ENCODE measurements around the gene RAMP1.

Gene RAMP1

GRCh38 chr2:237823544-237823943 is 35.9 kb upstream of the RAMP1 start:
- TF ChIP-seq, protein P1, sequence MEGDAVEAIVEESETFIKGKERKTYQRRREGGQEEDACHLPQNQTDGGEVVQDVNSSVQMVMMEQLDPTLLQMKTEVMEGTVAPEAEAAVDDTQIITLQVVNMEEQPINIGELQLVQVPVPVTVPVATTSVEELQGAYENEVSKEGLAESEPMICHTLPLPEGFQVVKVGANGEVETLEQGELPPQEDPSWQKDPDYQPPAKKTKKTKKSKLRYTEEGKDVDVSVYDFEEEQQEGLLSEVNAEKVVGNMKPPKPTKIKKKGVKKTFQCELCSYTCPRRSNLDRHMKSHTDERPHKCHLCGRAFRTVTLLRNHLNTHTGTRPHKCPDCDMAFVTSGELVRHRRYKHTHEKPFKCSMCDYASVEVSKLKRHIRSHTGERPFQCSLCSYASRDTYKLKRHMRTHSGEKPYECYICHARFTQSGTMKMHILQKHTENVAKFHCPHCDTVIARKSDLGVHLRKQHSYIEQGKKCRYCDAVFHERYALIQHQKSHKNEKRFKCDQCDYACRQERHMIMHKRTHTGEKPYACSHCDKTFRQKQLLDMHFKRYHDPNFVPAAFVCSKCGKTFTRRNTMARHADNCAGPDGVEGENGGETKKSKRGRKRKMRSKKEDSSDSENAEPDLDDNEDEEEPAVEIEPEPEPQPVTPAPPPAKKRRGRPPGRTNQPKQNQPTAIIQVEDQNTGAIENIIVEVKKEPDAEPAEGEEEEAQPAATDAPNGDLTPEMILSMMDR (IDR thresholded peaks at IDR 0.05; ENCODE audit: low read depth, low read length): no peak
- Histone ChIP-seq H3K4me3 (ENCODE audit: low read depth, low read length) (no peak overlapping the region), H3K27me3 (no peaks in the 10 kb centered on the region), H3K9me3 (no peaks in the 10 kb centered on the region), H3K4me1 (peaks cover 3% of the 10 kb centered on the region; the same call in 1 of the 2 replicates), H3K36me3 (no peaks in the 10 kb centered on the region)
- DNase-seq: no peak

DNA sequence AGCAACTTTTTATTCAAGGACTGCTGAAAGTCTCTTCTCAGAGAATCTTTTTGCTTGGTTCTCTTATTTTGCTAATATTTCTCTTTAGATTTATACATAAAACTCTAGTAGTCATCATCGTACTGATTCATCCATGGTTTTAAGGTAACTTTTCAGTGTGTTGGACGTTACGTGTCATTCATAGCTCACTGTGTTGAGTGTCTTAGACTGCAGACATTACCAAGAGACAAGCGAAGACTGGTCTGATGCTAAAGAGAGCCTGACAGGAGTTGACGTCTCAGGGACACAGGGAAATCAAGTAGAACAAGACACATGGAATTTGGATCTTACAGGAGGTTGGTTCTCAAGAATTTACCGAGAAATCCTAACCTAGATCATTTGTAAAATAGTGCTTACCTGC is 35.3 kb upstream of the RAMP1 start:
- TF ChIP-seq, protein P1 (IDR thresholded peaks at IDR 0.05; ENCODE audit: low read depth, low read length): no peak
- no peak for DNase-seq
- H3K27me3 ChIP-seq: no peaks in the 10 kb centered on the region
- no peak overlapping the region for H3K4me3 ChIP-seq (ENCODE audit: low read depth, low read length)
- H3K4me1 ChIP-seq: peaks cover 3% of the 10 kb centered on the region; the same call in 1 of the 2 replicates
- H3K9me3 ChIP-seq: no peaks in the 10 kb centered on the region
- no peaks in the 10 kb centered on the region for H3K36me3 ChIP-seq

- H3K36me3 ChIP-seq: no peaks in the 10 kb centered on the region
- TF ChIP-seq, protein P1 (IDR thresholded peaks at IDR 0.05; ENCODE audit: low read depth, low read length): no peak
- H3K27me3 ChIP-seq: no peaks in the 10 kb centered on the region
- no peaks in the 10 kb centered on the region for H3K4me1 ChIP-seq
- H3K9me3 ChIP-seq: no peaks in the 10 kb centered on the region
- DNase-seq: no peak
- H3K4me3 ChIP-seq (ENCODE audit: low read depth, low read length): no peak overlapping the region
Observed at GRCh38 chr2:237827421-237827987, 31.9 kb upstream of the RAMP1 start.

- Histone ChIP-seq H3K9me3 (no peaks in the 10 kb centered on the region), H3K4me1 (no peaks in the 10 kb centered on the region), H3K36me3 (no peaks in the 10 kb centered on the region), H3K4me3 (ENCODE audit: low read depth, low read length) (no peak overlapping the region), H3K27me3 (no peaks in the 10 kb centered on the region)
- TF ChIP-seq, protein P1 (IDR thresholded peaks at IDR 0.05; ENCODE audit: low read depth, low read length): no peak
- DNase-seq: no peak
Observed at GRCh38 chr2:237830522-237830921, 28.9 kb upstream of the RAMP1 start.

DNA sequence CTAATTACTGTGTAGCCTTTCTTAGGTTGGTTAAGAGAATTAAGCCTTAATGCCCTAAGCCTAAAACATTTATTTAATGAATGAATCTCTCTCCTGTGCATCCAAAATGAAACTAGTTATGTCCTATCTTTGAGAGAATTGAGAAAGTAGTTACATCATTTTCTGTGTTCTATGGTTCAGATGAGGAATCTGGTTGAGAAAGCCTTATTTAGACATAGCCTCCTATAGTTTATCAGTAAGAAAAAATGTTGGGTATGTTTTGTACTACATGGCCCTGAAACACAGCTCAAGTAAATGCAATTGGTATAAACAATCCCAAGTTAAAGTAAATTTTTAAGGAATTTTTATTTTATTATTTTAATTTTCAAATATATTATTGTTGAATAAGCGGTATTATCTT is 25.9 kb upstream of the RAMP1 start:
- TF ChIP-seq, protein P1 (IDR thresholded peaks at IDR 0.05; ENCODE audit: low read depth, low read length): no peak
- DNase-seq: no peak
- Histone ChIP-seq H3K9me3 (no peaks in the 10 kb centered on the region), H3K4me3 (ENCODE audit: low read depth, low read length) (no peak overlapping the region), H3K27me3 (no peaks in the 10 kb centered on the region), H3K36me3 (no peaks in the 10 kb centered on the region), H3K4me1 (no peaks in the 10 kb centered on the region)

DNA sequence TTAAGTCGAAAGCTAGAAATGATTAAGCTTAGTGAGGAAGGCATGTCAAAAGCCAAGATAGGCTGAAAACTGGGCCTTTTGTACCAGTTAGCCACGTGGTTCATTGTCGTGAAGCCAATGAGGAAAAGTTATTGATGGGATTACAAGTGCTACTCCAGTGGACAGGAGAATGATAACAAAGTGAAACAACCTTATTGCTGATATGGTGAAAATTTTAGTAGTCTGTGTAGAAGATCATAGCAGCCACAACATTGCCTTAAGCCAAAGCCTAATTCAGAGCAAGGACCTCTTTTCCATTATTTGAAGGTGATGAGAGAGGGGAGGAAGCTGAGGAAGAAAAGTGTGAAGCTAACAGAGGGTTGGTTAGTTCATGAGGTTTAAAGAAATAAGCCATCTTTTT is 24.1 kb upstream of the RAMP1 start:
- Histone ChIP-seq H3K36me3 (no peaks in the 10 kb centered on the region), H3K9me3 (no peaks in the 10 kb centered on the region), H3K4me3 (ENCODE audit: low read depth, low read length) (no peak overlapping the region), H3K4me1 (no peaks in the 10 kb centered on the region), H3K27me3 (no peaks in the 10 kb centered on the region)
- no peak for DNase-seq
- TF ChIP-seq, protein P1 (IDR thresholded peaks at IDR 0.05; ENCODE audit: low read depth, low read length): no peak
